ENCODE measurements around the gene RDM1.

Gene RDM1

GRCh38 chr17:35917519-35918213, 12.9 kb downstream of the RDM1 start:
- no peak for TF ChIP-seq CREB5 (CRISPR knock-in tag; IDR thresholded peaks at IDR 0.05; ENCODE audit: low read depth)
- no peak for TF ChIP-seq OSR1 (CRISPR knock-in tag; IDR thresholded peaks at IDR 0.05)
- no peak for TF ChIP-seq PATZ1 (CRISPR knock-in tag; IDR thresholded peaks at IDR 0.05; ENCODE audit: borderline replicate concordance)
- TF ChIP-seq CSDC2 (CRISPR knock-in tag; IDR thresholded peaks at IDR 0.05): no peak
- no peak for TF ChIP-seq ARNTL (CRISPR knock-in tag; IDR thresholded peaks at IDR 0.05; ENCODE audit: borderline replicate concordance, low read depth)
- TF ChIP-seq ZFP30 (CRISPR knock-in tag; IDR thresholded peaks at IDR 0.05): no peak
- TF ChIP-seq ZNF565 (CRISPR knock-in tag; conservative IDR thresholded peaks at IDR 0.05; ENCODE audit: low read depth): no peak
- no peak for TF ChIP-seq SNAI2 (CRISPR knock-in tag; IDR thresholded peaks at IDR 0.05)
- no peak for TF ChIP-seq PPARA (CRISPR knock-in tag; IDR thresholded peaks at IDR 0.05; ENCODE audit: borderline replicate concordance)
- no peak for TF ChIP-seq POU6F1 (CRISPR knock-in tag; IDR thresholded peaks at IDR 0.05; ENCODE audit: borderline replicate concordance, low read depth)
- no peak for TF ChIP-seq CSRNP3 (CRISPR knock-in tag; IDR thresholded peaks at IDR 0.05)
- TF ChIP-seq ZNF70 (CRISPR knock-in tag; IDR thresholded peaks at IDR 0.05): no peak
- TF ChIP-seq ZNF8 (CRISPR knock-in tag; IDR thresholded peaks at IDR 0.05): no peak
- no peak for ATAC-seq

GRCh38 chr17:35915153-35915964, 15.2 kb downstream of the RDM1 start:
- no peak for ATAC-seq
- no peak for TF ChIP-seq OSR1 (CRISPR knock-in tag; IDR thresholded peaks at IDR 0.05)
- TF ChIP-seq ZNF8 (CRISPR knock-in tag; IDR thresholded peaks at IDR 0.05): no peak
- no peak for TF ChIP-seq TOX (CRISPR knock-in tag; IDR thresholded peaks at IDR 0.05; ENCODE audit: borderline replicate concordance)
- TF ChIP-seq ARNTL (CRISPR knock-in tag; IDR thresholded peaks at IDR 0.05; ENCODE audit: borderline replicate concordance, low read depth): no peak
- TF ChIP-seq ZFP3 (CRISPR knock-in tag; IDR thresholded peaks at IDR 0.05): no peak
- TF ChIP-seq PATZ1 (CRISPR knock-in tag; IDR thresholded peaks at IDR 0.05; ENCODE audit: borderline replicate concordance): no peak
- no peak for TF ChIP-seq ZNF70 (CRISPR knock-in tag; IDR thresholded peaks at IDR 0.05)
- no peak for TF ChIP-seq ZFP30 (CRISPR knock-in tag; IDR thresholded peaks at IDR 0.05)
- TF ChIP-seq ZNF565 (CRISPR knock-in tag; conservative IDR thresholded peaks at IDR 0.05; ENCODE audit: low read depth): no peak
- TF ChIP-seq BACH2 (CRISPR knock-in tag; IDR thresholded peaks at IDR 0.05; ENCODE audit: borderline replicate concordance): no peak
- no peak for TF ChIP-seq ISL1 (CRISPR knock-in tag; IDR thresholded peaks at IDR 0.05)
- no peak for TF ChIP-seq SNAI2 (CRISPR knock-in tag; IDR thresholded peaks at IDR 0.05)
- no peak for TF ChIP-seq GLIS3 (CRISPR knock-in tag; IDR thresholded peaks at IDR 0.05)

- TF ChIP-seq OSR1 (CRISPR knock-in tag; IDR thresholded peaks at IDR 0.05) (no peak), PPARA (CRISPR knock-in tag; IDR thresholded peaks at IDR 0.05; ENCODE audit: borderline replicate concordance) (no peak), CSDC2 (CRISPR knock-in tag; IDR thresholded peaks at IDR 0.05) (no peak), ISL1 (CRISPR knock-in tag; IDR thresholded peaks at IDR 0.05) (no peak), ZNF565 (CRISPR knock-in tag; conservative IDR thresholded peaks at IDR 0.05; ENCODE audit: low read depth) (no peak), POU6F1 (CRISPR knock-in tag; IDR thresholded peaks at IDR 0.05; ENCODE audit: borderline replicate concordance, low read depth) (no peak), TOX (CRISPR knock-in tag; IDR thresholded peaks at IDR 0.05; ENCODE audit: borderline replicate concordance) (no peak), GLIS3 (CRISPR knock-in tag; IDR thresholded peaks at IDR 0.05) (no peak), ESRRG (CRISPR knock-in tag; IDR thresholded peaks at IDR 0.05) (no peak), CSRNP3 (CRISPR knock-in tag; IDR thresholded peaks at IDR 0.05) (no peak), ARNTL (CRISPR knock-in tag; IDR thresholded peaks at IDR 0.05; ENCODE audit: borderline replicate concordance, low read depth) (no peak), CREB5 (CRISPR knock-in tag; IDR thresholded peaks at IDR 0.05; ENCODE audit: low read depth) (no peak), ZNF8 (CRISPR knock-in tag; IDR thresholded peaks at IDR 0.05) (no peak), ZNF70 (CRISPR knock-in tag; IDR thresholded peaks at IDR 0.05) (no peak), BACH2 (CRISPR knock-in tag; IDR thresholded peaks at IDR 0.05; ENCODE audit: borderline replicate concordance) (no peak)
- no peak for ATAC-seq
Measured at GRCh38 chr17:35914354-35914753, 16.2 kb downstream of the RDM1 start.

All from SK-N-SH treated with all-trans-retinoic acid at 6 μM for 48 hours (cell line).